Mesenchymal stem cell (in vitro differentiated cells and primary cell): ENCODE data around the gene HOXB4.

Experiments used
- DNase-seq: peaks from one replicate; pipeline ENCODE4 v3.0.0-alpha.2; 2013
- H2AFZ ChIP-seq: one replicate; pipeline ENCODE4 v1.6.1; 2013; ENCODE audit warnings: low read depth, mild to moderate bottlenecking, control low read depth, inconsistent platforms, low read length, moderate library complexity
- H2AK5ac ChIP-seq: 2 replicates; pipeline ENCODE4 v1.6.1; 2013; ENCODE audit warnings: low read length, moderate library complexity, mild to moderate bottlenecking, inconsistent platforms; ENCODE audit not compliant: severe bottlenecking
- H2BK120ac ChIP-seq: one replicate; pipeline ENCODE4 v1.6.1; 2013; ENCODE audit warnings: low read depth, mild to moderate bottlenecking, inconsistent platforms, low read length, moderate library complexity
- H2BK12ac ChIP-seq, 2 experiments: one replicate each; pipeline ENCODE4 v1.6.1; 2013; ENCODE audit warnings: inconsistent platforms in 2 of 2, low read length in 2 of 2, mild to moderate bottlenecking in 2 of 2, moderate library complexity in 2 of 2, control low read depth in 1 of 2
- H2BK15ac ChIP-seq: one replicate; pipeline ENCODE4 v1.6.1; 2013; ENCODE audit warnings: mild to moderate bottlenecking, low read depth, inconsistent platforms; ENCODE audit not compliant: poor library complexity, severe bottlenecking
- H2BK5ac ChIP-seq: 2 replicates; pipeline ENCODE4 v1.6.1; 2013; ENCODE audit warnings: low read depth, mild to moderate bottlenecking, low read length, control low read depth, inconsistent platforms; ENCODE audit not compliant: poor library complexity, severe bottlenecking
- H3K14ac ChIP-seq, 2 experiments: one replicate each; pipeline ENCODE4 v1.6.1; 2013; ENCODE audit warnings: inconsistent platforms in 2 of 2, low read length in 2 of 2, control low read depth in 1 of 2, mild to moderate bottlenecking in 1 of 2, moderate library complexity in 1 of 2
- H3K18ac ChIP-seq, 2 experiments: one replicate each; pipeline ENCODE4 v1.6.1; 2013; ENCODE audit warnings: inconsistent platforms in 2 of 2, low read length in 2 of 2, control low read depth in 1 of 2, low read depth in 1 of 2, mild to moderate bottlenecking in 1 of 2
- H3K23ac ChIP-seq, 2 experiments: one replicate each; pipeline ENCODE4 v1.6.1; 2013; ENCODE audit warnings: inconsistent platforms in 2 of 2, low read length in 2 of 2, mild to moderate bottlenecking in 2 of 2, moderate library complexity in 2 of 2, control low read depth in 1 of 2
- H3K27ac ChIP-seq: 2 replicates; pipeline ENCODE4 v1.5.1; 2013; ENCODE audit warnings: mild to moderate bottlenecking, moderate library complexity, low read length, control low read depth, inconsistent platforms; ENCODE audit not compliant: poor library complexity, severe bottlenecking
- H3K27me3 ChIP-seq, 2 experiments: 2 replicates each; pipeline versions ENCODE4 v1.6.1 to v1.7.0; 2013; ENCODE audit warnings: low read length in 2 of 2, mild to moderate bottlenecking in 2 of 2, moderate library complexity in 2 of 2, control low read depth in 1 of 2, inconsistent platforms in 1 of 2; ENCODE audit not compliant: control insufficient read depth in 1 of 2, insufficient read depth in 1 of 2
- H3K36me3 ChIP-seq, 2 experiments: 2 replicates each; pipeline versions ENCODE4 v1.6.1 to v1.7.0; 2013; ENCODE audit warnings: low read length in 2 of 2, control low read depth in 1 of 2, inconsistent platforms in 1 of 2, low read depth in 1 of 2, mild to moderate bottlenecking in 1 of 2; ENCODE audit not compliant: insufficient read depth in 2 of 2, control insufficient read depth in 1 of 2
- H3K4ac ChIP-seq, 2 experiments: one replicate each; pipeline ENCODE4 v1.6.1; 2013; ENCODE audit warnings: inconsistent platforms in 2 of 2, low read length in 2 of 2, mild to moderate bottlenecking in 2 of 2, moderate library complexity in 2 of 2, control low read depth in 1 of 2, low read depth in 1 of 2
- H3K4me1 ChIP-seq: 2 replicates; pipeline ENCODE4 v1.6.1; 2013; ENCODE audit warnings: low read depth, low read length, control low read depth; ENCODE audit not compliant: control insufficient read depth, insufficient read depth
- H3K4me2 ChIP-seq: 2 replicates; pipeline ENCODE4 v1.6.1; 2013; ENCODE audit warnings: low read length, mild to moderate bottlenecking, inconsistent platforms; ENCODE audit not compliant: poor library complexity, severe bottlenecking
- H3K4me3 ChIP-seq, 2 experiments: 2 replicates each; pipeline versions ENCODE4 v1.5.1 to v1.7.0; 2013; ENCODE audit warnings: low read length in 2 of 2, mild to moderate bottlenecking in 2 of 2, control low read depth in 1 of 2, low read depth in 1 of 2; ENCODE audit not compliant: insufficient read depth in 1 of 2
- H3K79me1 ChIP-seq: replicated peaks from 2 replicates; pipeline ENCODE4 v1.6.1; 2013; ENCODE audit warnings: mild to moderate bottlenecking, control low read depth, low read length, inconsistent platforms; ENCODE audit not compliant: poor library complexity, severe bottlenecking
- H3K9ac ChIP-seq: 2 replicates; pipeline ENCODE4 v1.7.0; 2013; ENCODE audit warnings: mild to moderate bottlenecking, low read length, moderate library complexity
- H3K9me3 ChIP-seq: 2 replicates; pipeline ENCODE4 v1.7.0; 2013; ENCODE audit warnings: mild to moderate bottlenecking, low read length; ENCODE audit not compliant: control insufficient read depth
- H4K8ac ChIP-seq: one replicate; pipeline ENCODE4 v1.6.1; 2013; ENCODE audit warnings: inconsistent platforms, mild to moderate bottlenecking, low read length, moderate library complexity
- H4K91ac ChIP-seq: one replicate; pipeline ENCODE4 v1.6.1; 2013; ENCODE audit warnings: mild to moderate bottlenecking, low read length, inconsistent platforms
- WGBS: methylation state at CpG from one replicate; pipeline ENCODE4 v1.1.7; 2013; ENCODE audit warnings: mixed read lengths; 5-methylcytosine and 5-hydroxymethylcytosine counted together

HOXB4 gene

GRCh38 chr17:48545539-48545938 is 32.6 kb downstream of the HOXB4 start:
- Histone ChIP-seq H3K4ac (peak overlapping the region in 1 of 2 experiments; percentile 97), H3K4me3 (peak overlapping the region in 1 of 2 experiments; percentile 97), H3K14ac (peak overlapping the region in 1 of 2 experiments; percentile 68), H4K91ac (no peak overlapping the region), H3K4me2 (peak overlapping the region; percentile 9), H2BK5ac (no peak overlapping the region), H3K9me3 (no peaks in the 10 kb centered on the region), H3K18ac (peak overlapping the region; percentile 1 to 86), H4K8ac (no peak overlapping the region), H3K79me1 (no peaks in the 10 kb centered on the region), H3K23ac (peak overlapping the region in 1 of 2 experiments; percentile 89), H2AK5ac (peak overlapping the region; percentile 73), H3K9ac (peak overlapping the region; percentile 100), H3K4me1 (peaks cover 23% of the 10 kb centered on the region), H3K27me3 (no peaks in the 10 kb centered on the region), H3K36me3 (peaks cover 24 to 34% of the 10 kb centered on the region in 2 experiments), H2BK12ac (peak overlapping the region; percentile 22 to 97), H3K27ac (peak overlapping the region; percentile 99), H2BK120ac (no peak overlapping the region), H2AFZ (no peak overlapping the region), H2BK15ac (no peak overlapping the region)
- DNase-seq = peak; percentile 40
- WGBS = 75% methylated on average over 1 of the region's 1 CpG

- Histone ChIP-seq H2BK12ac (peak within 1 kb of the TSS; percentile 22 to 97), H2BK120ac (peak within 1 kb of the TSS; percentile 89)
- WGBS = 4% methylated on average over 9 of the region's 12 CpGs
Measured at GRCh38 chr17:48545022-48545375, 33.2 kb downstream of the HOXB4 start, which contains the start of gene HOXB2. TSS of gene HOXB2 (minus strand) at chr17:48545109. CDS start at chr17:48544911, 198 bp downstream.

GRCh38 chr17:48544349-48545021 is 33.7 kb downstream of the HOXB4 start:
- peak overlapping the region; percentile 64 to 97 for H3K4me3 ChIP-seq
- WGBS = 2% methylated on average over 24 of the region's 38 CpGs
- peaks cover 17 to 24% of the 10 kb centered on the region in 2 experiments for H3K36me3 ChIP-seq
- H3K4me1 ChIP-seq = peaks cover 18% of the 10 kb centered on the region
- H3K27me3 ChIP-seq = no peaks in the 10 kb centered on the region
- peak overlapping the region; percentile 89 to 90 for H3K4ac ChIP-seq
- peak overlapping the region; percentile 100 for H3K9ac ChIP-seq
- no peak overlapping the region for H3K14ac ChIP-seq
- H2BK120ac ChIP-seq = peak overlapping the region; percentile 89
- H2BK5ac ChIP-seq = peak overlapping the region; percentile 97
- H3K79me1 ChIP-seq = no peaks in the 10 kb centered on the region
- H4K91ac ChIP-seq = peak overlapping the region; percentile 65
- peak overlapping the region; percentile 96 to 97 for H3K18ac ChIP-seq
- H2BK12ac ChIP-seq = no peak overlapping the region
- H3K4me2 ChIP-seq = peak overlapping the region; percentile 5
- peak overlapping the region; percentile 93 for H2AK5ac ChIP-seq
- peak; percentile 90 for DNase-seq
- peak overlapping the region; percentile 13 for H4K8ac ChIP-seq
- no peak overlapping the region for H3K23ac ChIP-seq
- no peaks in the 10 kb centered on the region for H3K9me3 ChIP-seq
- peak overlapping the region; percentile 99 for H3K27ac ChIP-seq
- H2BK15ac ChIP-seq = no peak overlapping the region
- H2AFZ ChIP-seq = no peak overlapping the region

More at GRCh38 chr17:48545022-48545375, 33.2 kb downstream of the HOXB4 start, which contains the start of gene HOXB2:
- Histone ChIP-seq H2AK5ac (peak within 1 kb of the TSS; percentile 93), H3K4ac (peak within 1 kb of the TSS; percentile 90 to 97), H3K4me3 (peak within 1 kb of the TSS; percentile 73 to 97), H3K4me1 (peaks cover 18% of the 10 kb centered on the region), H3K14ac (peak within 1 kb of the TSS; percentile 38 to 68), H3K27me3 (no peaks in the 10 kb centered on the region), H2BK15ac (no peak within 1 kb of the TSS), H3K9ac (peak within 1 kb of the TSS; percentile 100), H3K36me3 (peaks cover 19 to 29% of the 10 kb centered on the region in 2 experiments), H3K18ac (peak within 1 kb of the TSS; percentile 96 to 97), H3K23ac (peak within 1 kb of the TSS in 1 of 2 experiments; percentile 96), H3K4me2 (peak within 1 kb of the TSS; percentile 9), H4K91ac (peak within 1 kb of the TSS; percentile 65), H3K9me3 (no peaks in the 10 kb centered on the region), H3K79me1 (no peaks in the 10 kb centered on the region), H2AFZ (no peak within 1 kb of the TSS), H2BK5ac (peak within 1 kb of the TSS; percentile 97), H4K8ac (peak within 1 kb of the TSS; percentile 13), H3K27ac (peak within 1 kb of the TSS; percentile 99)
- peak; percentile 87 for DNase-seq

DNA sequence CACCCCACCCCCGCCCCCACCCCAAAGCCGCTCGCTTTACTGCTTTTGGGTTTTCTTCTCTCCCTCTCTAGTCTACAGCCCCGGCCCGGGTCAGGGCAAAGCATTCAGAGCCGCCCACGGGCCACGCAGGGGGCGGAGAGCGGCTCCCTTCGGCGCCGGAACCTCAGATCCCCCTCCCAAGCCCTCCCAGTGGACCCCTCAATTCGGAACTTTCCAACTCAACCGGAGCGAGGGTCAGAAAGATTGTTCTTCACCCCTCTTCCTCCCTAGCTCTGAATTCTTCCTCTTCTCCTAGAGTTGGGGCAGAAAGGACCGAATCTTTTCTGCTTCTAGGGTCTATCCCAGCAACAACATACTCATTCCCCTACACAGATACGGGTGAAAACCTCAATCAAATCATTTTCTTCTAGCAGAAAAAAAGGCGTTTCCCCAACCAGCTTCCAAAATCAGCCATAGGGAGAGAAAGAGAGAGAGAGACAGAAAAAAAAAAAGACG is 34.2 kb downstream of the HOXB4 start:
- peak overlapping the region; percentile 89 for H2BK120ac ChIP-seq
- peak overlapping the region; percentile 32 to 38 for H3K14ac ChIP-seq
- H2BK12ac ChIP-seq = peak overlapping the region in 1 of 2 experiments; percentile 39
- peak overlapping the region; percentile 73 to 97 for H3K4me3 ChIP-seq
- peak overlapping the region; percentile 13 for H4K8ac ChIP-seq
- WGBS = 0% methylated on average over 19 of the region's 20 CpGs
- peak overlapping the region; percentile 100 for H3K9ac ChIP-seq
- H2BK15ac ChIP-seq = no peak overlapping the region
- peak; percentile 67 for DNase-seq
- peaks cover 18% of the 10 kb centered on the region for H3K4me1 ChIP-seq
- H2AK5ac ChIP-seq = peak overlapping the region; percentile 93
- H4K91ac ChIP-seq = peak overlapping the region; percentile 43
- peak overlapping the region; percentile 89 to 90 for H3K4ac ChIP-seq
- peak overlapping the region; percentile 99 for H3K27ac ChIP-seq
- peak overlapping the region; percentile 97 for H2BK5ac ChIP-seq
- H3K36me3 ChIP-seq = peaks cover 17 to 18% of the 10 kb centered on the region in 2 experiments
- H3K18ac ChIP-seq = peak overlapping the region; percentile 96 to 97
- H2AFZ ChIP-seq = no peak overlapping the region
- no peak overlapping the region for H3K4me2 ChIP-seq
- peak overlapping the region in 1 of 2 experiments; percentile 96 for H3K23ac ChIP-seq
- H3K9me3 ChIP-seq = no peaks in the 10 kb centered on the region
- H3K79me1 ChIP-seq = no peaks in the 10 kb centered on the region
- H3K27me3 ChIP-seq = no peaks in the 10 kb centered on the region
